WTC11 (cell line): ENCODE data around the gene EML4. TPM values are rescaled to one million over a fixed set of nuclear protein-coding genes. Genes with fewer than 3 reads are reported as not detected.

Source experiments
- ATAC-seq: fragments of 200-7000 bp; cut with Tn5 transposase; 2 replicates; pipeline ENCODE4 v1.10.0; 2021; ENCODE audit warnings: mild to moderate bottlenecking, moderate library complexity
- CTCF ChIA-PET: fragments of 300-600 bp; sonication (Branson Sonifier 250); formaldehyde crosslinking; loops from one replicate; lab custom pipeline; 2021; ENCODE audit warnings: antibody characterized with exemption; lab: Charles Lee
- POLR2A ChIA-PET: fragments of 350-600 bp; sonication (Branson Sonifier 250); formaldehyde crosslinking; loops from one replicate; lab custom pipeline; 2021; ENCODE audit warnings: antibody characterized with exemption; lab: Charles Lee
- DNase-seq: peaks from one replicate; pipeline ENCODE4 v3.0.0; 2021; ENCODE audit warnings: low spot score
- H3K27ac Mint-ChIP-seq: 2 replicates; pipeline ENCODE4 v1.8.0; 2021; ENCODE audit warnings: mixed read lengths
- H3K27me3 Mint-ChIP-seq: 2 replicates; pipeline ENCODE4 v1.8.0; 2021; ENCODE audit warnings: low read depth, mild to moderate bottlenecking, moderate library complexity, mixed read lengths
- H3K36me3 Mint-ChIP-seq: 2 replicates; pipeline ENCODE4 v1.8.0; 2021; ENCODE audit warnings: mixed read lengths
- H3K4me1 Mint-ChIP-seq: 2 replicates; pipeline ENCODE4 v1.8.0; 2022; ENCODE audit warnings: mixed read lengths
- H3K4me3 Mint-ChIP-seq: 2 replicates; pipeline ENCODE4 v1.8.0; 2021; ENCODE audit warnings: mild to moderate bottlenecking, moderate library complexity, mixed read lengths
- H3K9me3 Mint-ChIP-seq: 2 replicates; pipeline ENCODE4 v1.8.0; 2021; ENCODE audit warnings: mixed read lengths
- CREB1 ChIP-seq: sonication (generic); formaldehyde crosslinking; IDR thresholded peaks from 2 replicates; pipeline ENCODE4 v1.8.0; 2023; ENCODE audit warnings: mild to moderate bottlenecking, missing genetic modification reagents
- GABPB1 ChIP-seq: sonication (generic); formaldehyde crosslinking; IDR thresholded peaks from 2 replicates; pipeline ENCODE4 v1.8.1; 2023; ENCODE audit warnings: mild to moderate bottlenecking, missing genetic modification reagents
- NFYB ChIP-seq: sonication (generic); formaldehyde crosslinking; conservative IDR thresholded peaks from 2 replicates; pipeline ENCODE4 v1.8.0; 2022; ENCODE audit warnings: low read depth, missing genetic modification reagents
- SMAD4 ChIP-seq: sonication (generic); formaldehyde crosslinking; IDR thresholded peaks from 2 replicates; pipeline ENCODE4 v1.8.0; 2022; ENCODE audit warnings: mild to moderate bottlenecking, missing genetic modification reagents
- TEAD1 ChIP-seq: sonication (generic); formaldehyde crosslinking; IDR thresholded peaks from 2 replicates; pipeline ENCODE4 v1.8.0; 2022; ENCODE audit warnings: mild to moderate bottlenecking, missing genetic modification reagents
- total RNA-seq: library from RNA; stranded (reverse); gene quantifications from 3 replicates; pipeline ENCODE4 v1.2.3, GENCODE V29; 2021
- TF ChIP-seq, protein P1 (sequence below): sonication (generic); formaldehyde crosslinking; IDR thresholded peaks from 2 replicates; pipeline ENCODE4 v1.8.0; 2023; ENCODE audit warnings: missing genetic modification reagents, mild to moderate bottlenecking, borderline replicate concordance
- TF ChIP-seq, protein P2 (sequence below): sonication (generic); formaldehyde crosslinking; IDR thresholded peaks from 2 replicates; pipeline ENCODE4 v1.8.0; 2022; ENCODE audit warnings: mild to moderate bottlenecking, missing genetic modification reagents
- TF ChIP-seq, protein P3 (sequence below): fragments of 250-450 bp; sonication (Bioruptor Pico); IDR thresholded peaks from 2 replicates; pipeline ENCODE4 v2.1.2; 2022; ENCODE audit warnings: mild to moderate bottlenecking, moderate library complexity
- TF ChIP-seq, protein P4 (sequence below): sonication (generic); formaldehyde crosslinking; IDR thresholded peaks from 2 replicates; pipeline ENCODE4 v1.8.0; 2022; ENCODE audit warnings: missing genetic modification reagents
- TF ChIP-seq, protein P5 (sequence below): sonication (generic); formaldehyde crosslinking; IDR thresholded peaks from 2 replicates; pipeline ENCODE4 v1.8.1; 2023; ENCODE audit warnings: mild to moderate bottlenecking, missing genetic modification reagents, borderline replicate concordance
- TF ChIP-seq, protein P6 (sequence below): sonication (generic); formaldehyde crosslinking; IDR thresholded peaks from 2 replicates; pipeline ENCODE4 v1.8.1; 2022; ENCODE audit warnings: low read depth, mild to moderate bottlenecking, moderate library complexity, missing genetic modification reagents, borderline replicate concordance
- TF ChIP-seq, protein P7 (sequence below): fragments of 250-450 bp; sonication (Bioruptor Pico); IDR thresholded peaks from 2 replicates; pipeline ENCODE4 v1.9.0; 2021; ENCODE audit warnings: moderate library complexity, mild to moderate bottlenecking, inconsistent platforms, borderline replicate concordance
- TF ChIP-seq, protein P8 (sequence below): fragments of 250-450 bp; sonication (Bioruptor Pico); conservative IDR thresholded peaks from 2 replicates; pipeline ENCODE4 v1.9.0; 2021; ENCODE audit warnings: mild to moderate bottlenecking

Gene EML4
- total RNA-seq, 1 experiment from 2014 or later, result 89.9 TPM

DNA sequence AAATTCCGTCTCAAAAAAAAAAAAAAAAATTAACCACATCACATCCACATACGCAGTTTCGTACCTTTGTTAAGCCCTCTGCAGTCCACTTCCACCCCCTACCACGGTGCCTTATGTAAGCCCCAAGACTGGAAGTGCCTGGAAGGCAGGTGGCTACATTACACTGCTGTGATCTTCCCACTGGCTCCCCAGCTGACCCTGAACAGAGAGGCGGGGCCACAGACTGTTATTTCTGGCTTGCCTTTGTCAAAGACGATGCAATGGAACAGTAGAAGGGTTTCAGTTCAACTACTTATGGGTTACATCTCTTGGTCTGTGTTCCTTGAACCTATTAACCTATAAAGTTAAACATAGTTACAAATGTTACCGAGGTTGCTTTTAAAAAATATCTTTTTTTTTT lies 207.6 kb downstream of the EML4 start:
- ChIA-PET POLR2A (no interaction called here), CTCF (no interaction called here)
- Mint-ChIP-seq H3K27ac (no peak overlapping the region), H3K4me3 (no peak overlapping the region), H3K4me1 (no peaks in the 10 kb centered on the region), H3K36me3 (no peaks in the 10 kb centered on the region), H3K27me3 (no peaks in the 10 kb centered on the region), H3K9me3 (no peaks in the 10 kb centered on the region)
- TF ChIP-seq CREB1 (CRISPR knock-in tag), result no peak
- TF ChIP-seq, protein P1, sequence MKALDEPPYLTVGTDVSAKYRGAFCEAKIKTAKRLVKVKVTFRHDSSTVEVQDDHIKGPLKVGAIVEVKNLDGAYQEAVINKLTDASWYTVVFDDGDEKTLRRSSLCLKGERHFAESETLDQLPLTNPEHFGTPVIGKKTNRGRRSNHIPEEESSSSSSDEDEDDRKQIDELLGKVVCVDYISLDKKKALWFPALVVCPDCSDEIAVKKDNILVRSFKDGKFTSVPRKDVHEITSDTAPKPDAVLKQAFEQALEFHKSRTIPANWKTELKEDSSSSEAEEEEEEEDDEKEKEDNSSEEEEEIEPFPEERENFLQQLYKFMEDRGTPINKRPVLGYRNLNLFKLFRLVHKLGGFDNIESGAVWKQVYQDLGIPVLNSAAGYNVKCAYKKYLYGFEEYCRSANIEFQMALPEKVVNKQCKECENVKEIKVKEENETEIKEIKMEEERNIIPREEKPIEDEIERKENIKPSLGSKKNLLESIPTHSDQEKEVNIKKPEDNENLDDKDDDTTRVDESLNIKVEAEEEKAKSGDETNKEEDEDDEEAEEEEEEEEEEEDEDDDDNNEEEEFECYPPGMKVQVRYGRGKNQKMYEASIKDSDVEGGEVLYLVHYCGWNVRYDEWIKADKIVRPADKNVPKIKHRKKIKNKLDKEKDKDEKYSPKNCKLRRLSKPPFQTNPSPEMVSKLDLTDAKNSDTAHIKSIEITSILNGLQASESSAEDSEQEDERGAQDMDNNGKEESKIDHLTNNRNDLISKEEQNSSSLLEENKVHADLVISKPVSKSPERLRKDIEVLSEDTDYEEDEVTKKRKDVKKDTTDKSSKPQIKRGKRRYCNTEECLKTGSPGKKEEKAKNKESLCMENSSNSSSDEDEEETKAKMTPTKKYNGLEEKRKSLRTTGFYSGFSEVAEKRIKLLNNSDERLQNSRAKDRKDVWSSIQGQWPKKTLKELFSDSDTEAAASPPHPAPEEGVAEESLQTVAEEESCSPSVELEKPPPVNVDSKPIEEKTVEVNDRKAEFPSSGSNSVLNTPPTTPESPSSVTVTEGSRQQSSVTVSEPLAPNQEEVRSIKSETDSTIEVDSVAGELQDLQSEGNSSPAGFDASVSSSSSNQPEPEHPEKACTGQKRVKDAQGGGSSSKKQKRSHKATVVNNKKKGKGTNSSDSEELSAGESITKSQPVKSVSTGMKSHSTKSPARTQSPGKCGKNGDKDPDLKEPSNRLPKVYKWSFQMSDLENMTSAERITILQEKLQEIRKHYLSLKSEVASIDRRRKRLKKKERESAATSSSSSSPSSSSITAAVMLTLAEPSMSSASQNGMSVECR (CRISPR knock-in tag), result no peak
- TF ChIP-seq, protein P2, sequence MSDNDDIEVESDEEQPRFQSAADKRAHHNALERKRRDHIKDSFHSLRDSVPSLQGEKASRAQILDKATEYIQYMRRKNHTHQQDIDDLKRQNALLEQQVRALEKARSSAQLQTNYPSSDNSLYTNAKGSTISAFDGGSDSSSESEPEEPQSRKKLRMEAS (CRISPR knock-in tag), result no peak
- TF ChIP-seq, protein P3, sequence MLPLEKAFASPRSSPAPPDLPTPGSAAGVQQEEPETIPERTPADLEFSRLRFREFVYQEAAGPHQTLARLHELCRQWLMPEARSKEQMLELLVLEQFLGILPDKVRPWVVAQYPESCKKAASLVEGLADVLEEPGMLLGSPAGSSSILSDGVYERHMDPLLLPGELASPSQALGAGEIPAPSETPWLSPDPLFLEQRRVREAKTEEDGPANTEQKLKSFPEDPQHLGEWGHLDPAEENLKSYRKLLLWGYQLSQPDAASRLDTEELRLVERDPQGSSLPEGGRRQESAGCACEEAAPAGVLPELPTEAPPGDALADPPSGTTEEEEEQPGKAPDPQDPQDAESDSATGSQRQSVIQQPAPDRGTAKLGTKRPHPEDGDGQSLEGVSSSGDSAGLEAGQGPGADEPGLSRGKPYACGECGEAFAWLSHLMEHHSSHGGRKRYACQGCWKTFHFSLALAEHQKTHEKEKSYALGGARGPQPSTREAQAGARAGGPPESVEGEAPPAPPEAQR, result no peak
- TF ChIP-seq, protein P4, sequence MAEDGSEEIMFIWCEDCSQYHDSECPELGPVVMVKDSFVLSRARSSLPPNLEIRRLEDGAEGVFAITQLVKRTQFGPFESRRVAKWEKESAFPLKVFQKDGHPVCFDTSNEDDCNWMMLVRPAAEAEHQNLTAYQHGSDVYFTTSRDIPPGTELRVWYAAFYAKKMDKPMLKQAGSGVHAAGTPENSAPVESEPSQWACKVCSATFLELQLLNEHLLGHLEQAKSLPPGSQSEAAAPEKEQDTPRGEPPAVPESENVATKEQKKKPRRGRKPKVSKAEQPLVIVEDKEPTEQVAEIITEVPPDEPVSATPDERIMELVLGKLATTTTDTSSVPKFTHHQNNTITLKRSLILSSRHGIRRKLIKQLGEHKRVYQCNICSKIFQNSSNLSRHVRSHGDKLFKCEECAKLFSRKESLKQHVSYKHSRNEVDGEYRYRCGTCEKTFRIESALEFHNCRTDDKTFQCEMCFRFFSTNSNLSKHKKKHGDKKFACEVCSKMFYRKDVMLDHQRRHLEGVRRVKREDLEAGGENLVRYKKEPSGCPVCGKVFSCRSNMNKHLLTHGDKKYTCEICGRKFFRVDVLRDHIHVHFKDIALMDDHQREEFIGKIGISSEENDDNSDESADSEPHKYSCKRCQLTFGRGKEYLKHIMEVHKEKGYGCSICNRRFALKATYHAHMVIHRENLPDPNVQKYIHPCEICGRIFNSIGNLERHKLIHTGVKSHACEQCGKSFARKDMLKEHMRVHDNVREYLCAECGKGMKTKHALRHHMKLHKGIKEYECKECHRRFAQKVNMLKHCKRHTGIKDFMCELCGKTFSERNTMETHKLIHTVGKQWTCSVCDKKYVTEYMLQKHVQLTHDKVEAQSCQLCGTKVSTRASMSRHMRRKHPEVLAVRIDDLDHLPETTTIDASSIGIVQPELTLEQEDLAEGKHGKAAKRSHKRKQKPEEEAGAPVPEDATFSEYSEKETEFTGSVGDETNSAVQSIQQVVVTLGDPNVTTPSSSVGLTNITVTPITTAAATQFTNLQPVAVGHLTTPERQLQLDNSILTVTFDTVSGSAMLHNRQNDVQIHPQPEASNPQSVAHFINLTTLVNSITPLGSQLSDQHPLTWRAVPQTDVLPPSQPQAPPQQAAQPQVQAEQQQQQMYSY (CRISPR knock-in tag), result no peak
- no peak for TF ChIP-seq TEAD1 (CRISPR knock-in tag)
- TF ChIP-seq, protein P5, sequence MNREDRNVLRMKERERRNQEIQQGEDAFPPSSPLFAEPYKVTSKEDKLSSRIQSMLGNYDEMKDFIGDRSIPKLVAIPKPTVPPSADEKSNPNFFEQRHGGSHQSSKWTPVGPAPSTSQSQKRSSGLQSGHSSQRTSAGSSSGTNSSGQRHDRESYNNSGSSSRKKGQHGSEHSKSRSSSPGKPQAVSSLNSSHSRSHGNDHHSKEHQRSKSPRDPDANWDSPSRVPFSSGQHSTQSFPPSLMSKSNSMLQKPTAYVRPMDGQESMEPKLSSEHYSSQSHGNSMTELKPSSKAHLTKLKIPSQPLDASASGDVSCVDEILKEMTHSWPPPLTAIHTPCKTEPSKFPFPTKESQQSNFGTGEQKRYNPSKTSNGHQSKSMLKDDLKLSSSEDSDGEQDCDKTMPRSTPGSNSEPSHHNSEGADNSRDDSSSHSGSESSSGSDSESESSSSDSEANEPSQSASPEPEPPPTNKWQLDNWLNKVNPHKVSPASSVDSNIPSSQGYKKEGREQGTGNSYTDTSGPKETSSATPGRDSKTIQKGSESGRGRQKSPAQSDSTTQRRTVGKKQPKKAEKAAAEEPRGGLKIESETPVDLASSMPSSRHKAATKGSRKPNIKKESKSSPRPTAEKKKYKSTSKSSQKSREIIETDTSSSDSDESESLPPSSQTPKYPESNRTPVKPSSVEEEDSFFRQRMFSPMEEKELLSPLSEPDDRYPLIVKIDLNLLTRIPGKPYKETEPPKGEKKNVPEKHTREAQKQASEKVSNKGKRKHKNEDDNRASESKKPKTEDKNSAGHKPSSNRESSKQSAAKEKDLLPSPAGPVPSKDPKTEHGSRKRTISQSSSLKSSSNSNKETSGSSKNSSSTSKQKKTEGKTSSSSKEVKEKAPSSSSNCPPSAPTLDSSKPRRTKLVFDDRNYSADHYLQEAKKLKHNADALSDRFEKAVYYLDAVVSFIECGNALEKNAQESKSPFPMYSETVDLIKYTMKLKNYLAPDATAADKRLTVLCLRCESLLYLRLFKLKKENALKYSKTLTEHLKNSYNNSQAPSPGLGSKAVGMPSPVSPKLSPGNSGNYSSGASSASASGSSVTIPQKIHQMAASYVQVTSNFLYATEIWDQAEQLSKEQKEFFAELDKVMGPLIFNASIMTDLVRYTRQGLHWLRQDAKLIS (CRISPR knock-in tag), result no peak
- TF ChIP-seq, protein P6, sequence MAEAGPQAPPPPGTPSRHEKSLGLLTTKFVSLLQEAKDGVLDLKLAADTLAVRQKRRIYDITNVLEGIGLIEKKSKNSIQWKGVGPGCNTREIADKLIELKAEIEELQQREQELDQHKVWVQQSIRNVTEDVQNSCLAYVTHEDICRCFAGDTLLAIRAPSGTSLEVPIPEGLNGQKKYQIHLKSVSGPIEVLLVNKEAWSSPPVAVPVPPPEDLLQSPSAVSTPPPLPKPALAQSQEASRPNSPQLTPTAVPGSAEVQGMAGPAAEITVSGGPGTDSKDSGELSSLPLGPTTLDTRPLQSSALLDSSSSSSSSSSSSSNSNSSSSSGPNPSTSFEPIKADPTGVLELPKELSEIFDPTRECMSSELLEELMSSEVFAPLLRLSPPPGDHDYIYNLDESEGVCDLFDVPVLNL (CRISPR knock-in tag), result no peak
- TF ChIP-seq GABPB1 (CRISPR knock-in tag), result no peak
- TF ChIP-seq, protein P7, sequence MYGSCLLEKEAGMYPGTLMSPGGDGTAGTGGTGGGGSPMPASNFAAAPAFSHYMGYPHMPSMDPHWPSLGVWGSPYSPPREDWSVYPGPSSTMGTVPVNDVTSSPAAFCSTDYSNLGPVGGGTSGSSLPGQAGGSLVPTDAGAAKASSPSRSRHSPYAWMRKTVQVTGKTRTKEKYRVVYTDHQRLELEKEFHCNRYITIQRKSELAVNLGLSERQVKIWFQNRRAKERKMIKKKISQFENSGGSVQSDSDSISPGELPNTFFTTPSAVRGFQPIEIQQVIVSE (CRISPR knock-in tag), result no peak
- TF ChIP-seq, protein P8, sequence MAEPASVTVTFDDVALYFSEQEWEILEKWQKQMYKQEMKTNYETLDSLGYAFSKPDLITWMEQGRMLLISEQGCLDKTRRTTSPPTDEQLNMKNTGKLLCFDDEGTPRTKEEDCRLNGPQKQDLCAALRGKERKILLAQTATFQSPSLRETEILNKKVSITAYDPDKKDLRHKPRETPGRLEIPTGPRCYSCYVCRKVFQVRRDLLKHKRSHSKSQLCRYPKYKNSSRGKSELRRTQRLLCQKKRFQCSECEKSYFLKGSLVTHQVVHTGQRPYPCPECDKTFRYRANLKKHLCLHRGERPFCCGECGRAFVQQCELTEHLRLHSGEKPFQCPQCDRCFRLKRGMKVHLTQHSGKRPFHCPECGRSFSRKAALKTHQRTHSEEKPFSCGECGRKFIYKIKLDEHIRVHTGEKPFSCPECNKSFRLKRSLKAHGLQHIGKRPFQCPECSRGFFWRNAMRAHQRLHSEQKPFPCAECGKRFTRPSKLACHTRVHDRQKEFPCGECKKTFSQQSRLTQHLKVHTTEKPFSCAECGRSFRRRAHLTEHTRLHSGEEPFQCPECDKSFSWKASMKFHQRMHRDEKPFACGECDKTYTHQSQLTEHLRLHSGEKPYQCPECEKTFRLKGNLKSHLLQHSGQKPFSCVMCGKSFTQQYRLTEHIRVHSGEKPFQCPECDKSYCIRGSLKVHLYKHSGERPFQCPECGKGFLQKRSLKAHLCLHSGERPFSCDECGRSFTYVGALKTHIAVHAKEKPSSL (CRISPR knock-in tag), result no peak
- TF ChIP-seq SMAD4 (CRISPR knock-in tag), result no peak
- no peak for TF ChIP-seq NFYB (CRISPR knock-in tag)
- ATAC-seq (no peak), DNase-seq (no peak)
